NOMO-1 treated with dmso at 0.1 percent for 144 hours (cell line): Measurements from ENCODE around the gene PRPF6.

Experiments used
- DNase-seq: peaks from one replicate; lab custom pipeline; 2025; ENCODE audit not compliant: unreplicated experiment; lab: John Stamatoyannopoulos, UW

PRPF6 gene

DNA sequence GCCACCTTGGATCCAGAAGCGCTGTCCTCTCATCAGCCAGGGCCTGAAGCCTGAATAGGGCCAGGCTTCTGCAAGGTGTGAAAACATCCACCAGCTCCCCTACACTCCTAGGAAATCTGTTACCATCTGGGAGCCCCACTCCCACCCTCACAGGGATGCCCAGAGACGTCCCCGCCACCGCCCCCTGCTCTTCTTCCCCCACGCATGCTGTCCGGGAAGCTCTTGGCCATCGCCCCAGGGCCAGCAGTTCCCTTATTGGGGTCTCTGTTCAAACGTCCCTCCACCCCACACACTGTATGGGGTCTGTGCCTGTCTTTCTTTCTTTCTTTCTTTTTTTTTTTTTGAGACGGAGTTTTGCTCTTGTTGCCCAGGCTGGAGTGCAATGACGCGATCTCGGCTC, 94.6 kb downstream of the PRPF6 start:
- no peak for DNase-seq

DNA sequence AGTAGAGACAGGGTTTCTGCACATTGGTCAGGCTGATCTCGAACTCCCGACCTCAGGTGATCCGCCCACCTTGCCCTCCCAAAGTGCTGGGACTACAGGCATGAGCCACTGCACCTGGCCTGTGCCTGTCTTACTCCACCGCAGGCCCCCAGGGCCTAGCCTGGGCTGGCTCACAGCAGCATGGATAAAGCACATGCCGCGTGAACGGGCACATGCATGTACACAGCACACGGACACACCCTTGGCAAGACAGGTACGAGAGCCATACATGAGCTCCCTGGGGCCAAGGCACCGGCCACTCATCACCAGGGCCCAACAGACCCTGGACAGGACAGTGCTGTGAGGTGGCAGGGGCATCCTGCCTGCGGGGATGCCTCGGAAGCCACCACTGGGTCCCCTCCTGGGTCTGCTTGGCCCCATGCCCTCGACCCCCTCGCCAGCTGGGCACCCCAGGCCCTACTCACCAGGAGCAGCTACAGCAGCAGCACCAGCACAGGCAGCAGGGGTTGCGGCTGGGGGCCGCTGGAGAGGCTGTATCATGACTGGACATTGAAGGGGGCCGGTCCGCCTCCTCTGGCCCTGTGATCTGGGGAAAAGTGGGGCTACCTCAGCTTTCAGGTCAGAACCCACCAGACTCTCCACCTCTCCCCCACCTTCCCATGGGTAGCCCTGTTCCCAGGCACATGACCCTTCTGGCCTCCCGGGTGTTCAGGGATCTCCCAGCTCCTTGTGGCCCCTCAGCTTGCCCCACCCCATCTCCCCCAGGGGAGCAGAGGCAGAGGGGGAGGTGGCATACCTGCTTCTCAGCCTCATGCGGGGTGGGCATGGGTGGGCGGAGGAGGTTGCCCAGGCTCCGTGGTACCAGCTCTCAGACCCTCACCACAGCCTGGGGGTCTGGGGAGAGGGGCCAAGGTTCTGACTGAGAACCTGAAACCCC, 95.4 kb downstream of the PRPF6 start:
- DNase-seq: no peak

DNA sequence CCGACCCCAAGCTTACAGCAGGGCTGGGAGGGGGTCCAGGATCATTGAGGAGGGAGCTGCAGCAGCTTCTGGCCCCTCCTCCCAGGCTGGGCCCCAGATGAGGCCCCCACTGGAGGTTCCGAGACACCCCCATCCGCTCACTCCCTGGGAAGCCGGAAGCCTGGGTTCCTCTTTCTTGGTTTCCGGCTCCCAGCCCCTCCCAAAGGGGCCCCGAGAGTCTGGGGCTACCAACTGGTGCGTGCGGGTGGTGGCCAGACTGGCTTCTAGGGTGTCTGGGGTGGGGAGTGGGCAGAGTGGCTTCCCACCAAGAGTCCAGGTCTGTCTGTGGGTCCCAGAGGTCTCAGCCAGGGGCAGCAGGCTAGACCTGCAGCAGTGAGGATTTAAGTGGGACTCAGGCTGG, 96.2 kb downstream of the PRPF6 start:
- peak; percentile 85 for DNase-seq

DNA sequence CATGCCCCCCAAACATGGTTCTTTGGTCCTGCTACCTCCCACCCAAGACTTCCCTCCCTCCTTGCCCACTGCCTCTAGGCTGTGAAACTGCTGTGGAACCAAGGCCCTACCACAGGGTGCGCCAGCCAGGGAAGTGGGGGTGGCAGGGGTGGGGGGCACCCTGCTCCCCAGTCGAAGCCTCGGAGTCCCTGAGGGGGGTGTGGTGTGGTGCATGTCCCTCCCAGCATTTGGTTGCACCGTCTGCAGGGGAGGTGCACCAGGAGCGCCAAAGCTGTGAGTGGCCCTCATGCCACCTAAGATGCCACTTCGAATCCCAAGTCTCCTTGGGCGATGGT, 96.6 kb downstream of the PRPF6 start:
- no peak for DNase-seq

DNA sequence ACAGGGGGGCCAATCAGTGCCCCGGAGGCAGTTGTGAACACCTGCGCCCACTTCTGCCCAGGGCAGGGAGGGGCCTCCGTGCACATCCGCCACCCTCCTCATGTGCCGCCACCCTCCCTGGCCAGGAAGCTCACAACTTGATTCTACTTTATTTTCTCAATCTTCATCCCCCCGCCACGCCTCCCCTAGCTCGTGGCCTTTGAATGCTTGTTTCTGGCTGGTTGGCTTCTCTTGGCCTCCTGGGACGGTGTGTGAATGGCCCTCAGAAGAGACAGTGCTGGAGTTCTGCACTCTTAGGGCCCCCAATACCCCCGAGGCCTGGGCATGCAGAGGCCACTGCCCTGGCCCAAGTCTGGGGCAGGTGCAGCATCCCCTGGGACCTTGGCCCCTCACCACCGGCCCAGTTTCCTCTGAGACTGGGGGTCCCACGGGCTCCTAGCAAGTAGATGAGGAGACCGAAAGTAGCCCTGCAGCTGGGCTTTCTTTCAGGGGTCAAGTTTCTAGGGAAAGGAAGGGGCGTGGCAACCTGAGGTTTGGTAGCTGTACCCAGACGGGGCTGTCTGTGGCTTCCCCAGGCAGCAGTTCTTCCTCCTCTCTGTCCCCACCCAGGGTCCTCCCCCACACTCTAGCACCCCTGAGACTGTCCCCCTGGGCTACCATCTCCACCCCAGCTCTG, 97.1 kb downstream of the PRPF6 start:
- DNase-seq: peak; percentile 48

DNA sequence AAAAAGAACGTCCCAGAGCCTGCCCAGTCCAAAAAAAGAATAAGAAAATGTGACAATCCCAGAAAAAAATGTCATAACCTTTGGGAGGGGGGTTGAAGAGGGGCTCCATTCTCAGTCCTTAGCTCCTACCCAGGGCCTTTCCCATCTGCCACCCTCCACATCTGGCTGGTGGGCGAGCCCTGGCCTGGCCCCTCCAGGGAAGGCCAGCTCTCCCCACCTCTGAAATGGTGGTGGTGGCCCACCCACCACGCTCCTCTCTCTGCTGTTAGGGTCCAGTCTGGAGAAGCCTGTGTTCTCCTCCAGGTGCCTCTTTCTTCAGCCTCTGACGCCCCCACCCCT, 98.0 kb downstream of the PRPF6 start:
- no peak for DNase-seq

DNA sequence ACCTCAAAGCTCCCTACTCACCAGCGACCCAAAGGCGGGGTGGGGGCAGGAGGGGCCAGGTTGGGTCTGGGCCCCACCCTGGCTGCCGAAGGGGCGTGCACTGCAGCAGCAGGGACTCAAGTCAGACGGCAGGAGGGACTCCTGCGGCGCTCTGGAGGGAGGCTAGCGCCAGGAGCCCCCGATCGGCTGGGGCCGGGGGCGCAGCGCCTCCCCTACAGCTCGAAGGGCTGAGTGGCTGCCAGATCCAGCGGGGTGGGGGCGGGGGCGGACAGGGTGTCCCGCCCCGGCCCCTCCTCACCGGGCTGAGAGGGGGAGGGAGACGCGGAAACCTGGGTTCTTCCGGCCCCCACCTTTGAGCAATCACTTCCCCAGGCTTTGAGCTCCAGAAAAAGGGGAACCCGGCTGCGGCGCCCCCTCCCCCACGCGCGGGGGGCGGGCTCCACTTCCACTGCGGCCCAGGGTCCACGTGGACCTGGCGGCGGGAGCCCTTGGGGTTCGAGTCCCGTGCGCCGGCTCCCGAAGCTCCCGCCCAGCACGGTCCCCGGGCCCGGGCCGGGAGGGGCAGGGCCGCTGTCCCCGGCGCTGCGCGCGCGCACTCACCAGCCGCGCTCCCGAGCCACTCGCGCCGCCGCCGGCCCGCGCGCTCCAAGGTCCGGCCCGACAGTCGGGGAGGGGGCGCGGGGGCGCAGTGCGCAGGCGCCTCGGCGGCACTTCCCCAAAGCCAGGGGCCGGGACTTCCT, 98.5 kb downstream of the PRPF6 start, which contains the start of gene RGS19:
Gene RGS19, minus strand, starts transcription at position 246 of the 740 bp plus-strand sequence. CDS start 2,632 bp downstream, outside the sequence.
- DNase-seq: peak; percentile 96

DNA sequence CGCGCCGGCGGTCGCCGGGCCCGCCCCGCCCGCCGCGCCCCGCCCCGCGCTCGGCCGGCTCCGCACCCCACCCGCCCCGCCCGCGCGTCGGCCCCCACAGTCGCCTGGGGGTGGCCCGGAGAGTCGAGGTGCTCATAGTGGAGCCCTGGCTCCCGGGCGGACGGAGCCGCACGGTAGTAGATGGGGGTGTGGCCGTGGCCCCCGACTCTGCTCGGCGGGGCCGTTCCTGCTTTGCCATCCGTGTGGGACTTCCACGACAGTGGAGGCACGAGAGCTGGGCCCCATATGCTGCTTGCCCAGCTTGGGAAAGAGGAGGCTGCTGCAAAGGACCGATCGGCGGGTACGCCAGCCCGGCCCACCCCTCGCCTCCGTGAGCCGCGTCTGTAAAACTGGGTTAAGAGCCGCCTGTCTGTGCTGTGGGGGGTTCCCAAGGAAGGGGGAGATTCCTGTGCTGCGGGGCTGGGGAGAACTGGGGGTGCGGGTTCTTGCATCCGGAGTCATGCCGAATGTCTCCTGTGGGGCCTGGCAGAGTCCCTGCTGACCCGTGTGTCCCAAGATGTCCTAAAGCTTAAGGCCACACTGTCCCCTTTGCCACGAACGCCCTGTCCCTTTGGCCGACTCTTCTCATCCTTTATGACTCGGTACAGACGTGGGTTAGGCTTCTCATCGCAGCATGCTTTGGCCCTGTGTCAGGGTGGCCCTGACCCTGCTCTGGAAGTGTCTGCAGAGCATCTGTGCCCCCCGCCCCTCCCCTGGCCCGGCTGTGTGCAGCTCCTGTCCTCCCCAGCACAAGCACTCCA, 99.3 kb downstream of the PRPF6 start, which contains the start of gene OPRL1:
Gene OPRL1, plus strand, starts transcription at position 70 of the 800 bp plus-strand sequence. CDS start 12,639 bp downstream, outside the sequence.
- no peak for DNase-seq

DNA sequence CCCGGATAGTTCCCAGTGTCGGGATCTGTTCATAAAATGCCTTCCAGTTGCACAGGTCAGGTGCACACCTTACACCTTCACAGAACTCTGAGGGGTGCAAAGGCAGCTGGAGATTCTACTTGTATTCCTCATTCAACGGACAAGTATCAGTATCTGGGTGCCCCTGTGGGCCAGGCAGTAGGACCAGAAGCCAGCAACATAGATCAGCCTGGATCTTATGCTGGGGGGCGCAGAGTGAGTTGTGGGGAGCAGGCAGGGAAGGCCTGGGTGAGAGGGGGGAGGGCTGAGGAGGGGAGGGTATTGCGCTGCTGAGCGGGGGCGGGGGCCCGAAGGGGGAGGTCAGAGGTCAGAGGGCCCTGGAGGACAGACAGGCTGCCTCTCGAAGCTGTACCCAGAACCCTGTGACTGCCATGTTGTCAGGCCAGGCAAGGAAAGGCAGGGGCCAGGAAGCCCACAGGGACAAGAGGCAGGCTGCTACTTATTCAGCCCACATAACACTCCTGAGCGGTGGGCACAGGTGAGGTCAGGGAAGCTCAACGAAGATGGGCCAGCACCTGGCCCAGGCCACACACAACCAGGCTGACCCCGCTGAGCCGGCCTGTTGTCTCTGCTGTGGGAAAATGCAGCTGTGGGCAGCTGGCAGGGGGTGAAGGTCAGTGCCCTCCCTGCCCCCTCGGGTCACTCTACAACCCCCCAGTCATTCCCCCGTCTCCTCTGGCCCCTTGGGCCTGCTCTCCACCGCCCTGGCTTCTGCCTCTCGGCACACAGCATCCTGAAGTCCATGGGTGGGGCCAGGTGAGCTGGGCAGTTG, 100.1 kb downstream of the PRPF6 start:
- no peak for DNase-seq

DNA sequence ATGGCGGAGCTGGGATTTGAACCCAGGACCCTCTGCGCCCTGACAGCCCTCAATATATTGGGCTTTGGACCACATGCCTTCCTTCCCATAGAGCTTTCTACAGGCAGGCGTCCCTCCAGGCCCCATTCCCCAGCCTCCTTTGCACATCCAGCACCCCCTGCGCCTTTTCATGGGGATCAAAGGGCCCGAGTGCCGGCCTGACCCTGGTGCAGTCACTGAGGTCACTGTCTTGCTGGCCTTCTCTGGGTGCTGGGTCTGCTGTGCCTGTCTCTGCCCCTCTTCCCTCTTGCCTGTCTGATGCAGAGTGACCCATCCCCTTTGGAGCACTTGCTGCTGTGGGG, 100.7 kb downstream of the PRPF6 start:
- DNase-seq: no peak

DNA sequence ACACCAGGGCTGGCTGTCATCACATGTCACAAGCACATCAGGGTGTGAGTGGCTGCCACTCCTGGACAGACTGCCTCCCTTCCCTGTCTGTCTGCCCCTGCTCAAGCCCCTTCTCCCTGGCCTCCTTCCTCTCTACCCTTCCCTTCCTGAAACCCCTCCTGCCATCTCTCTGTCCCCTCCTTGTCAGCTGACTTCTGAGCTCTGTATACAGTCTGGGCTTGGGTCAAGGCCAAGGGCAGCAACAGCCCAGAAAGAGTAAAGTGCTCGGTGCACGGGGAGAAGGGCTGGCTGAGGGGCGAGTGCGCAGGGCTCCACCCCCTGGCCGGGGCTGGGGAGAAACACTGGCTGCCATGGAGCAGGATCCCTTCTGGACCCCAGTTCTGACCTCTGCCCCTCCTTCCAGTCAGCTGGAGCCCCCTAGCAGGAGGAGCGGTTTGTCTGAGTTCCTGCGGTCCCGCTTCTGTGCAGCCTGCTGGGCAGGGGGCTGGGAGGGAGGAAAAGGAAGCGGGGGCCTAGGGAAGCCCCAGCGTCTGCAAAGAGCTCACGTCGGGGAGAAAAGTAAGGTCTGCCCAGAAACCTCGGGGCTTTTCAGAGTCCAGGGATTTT, 101.3 kb downstream of the PRPF6 start:
- DNase-seq: no peak
